ENCODE measurements around the gene SLC2A3.

DNA sequence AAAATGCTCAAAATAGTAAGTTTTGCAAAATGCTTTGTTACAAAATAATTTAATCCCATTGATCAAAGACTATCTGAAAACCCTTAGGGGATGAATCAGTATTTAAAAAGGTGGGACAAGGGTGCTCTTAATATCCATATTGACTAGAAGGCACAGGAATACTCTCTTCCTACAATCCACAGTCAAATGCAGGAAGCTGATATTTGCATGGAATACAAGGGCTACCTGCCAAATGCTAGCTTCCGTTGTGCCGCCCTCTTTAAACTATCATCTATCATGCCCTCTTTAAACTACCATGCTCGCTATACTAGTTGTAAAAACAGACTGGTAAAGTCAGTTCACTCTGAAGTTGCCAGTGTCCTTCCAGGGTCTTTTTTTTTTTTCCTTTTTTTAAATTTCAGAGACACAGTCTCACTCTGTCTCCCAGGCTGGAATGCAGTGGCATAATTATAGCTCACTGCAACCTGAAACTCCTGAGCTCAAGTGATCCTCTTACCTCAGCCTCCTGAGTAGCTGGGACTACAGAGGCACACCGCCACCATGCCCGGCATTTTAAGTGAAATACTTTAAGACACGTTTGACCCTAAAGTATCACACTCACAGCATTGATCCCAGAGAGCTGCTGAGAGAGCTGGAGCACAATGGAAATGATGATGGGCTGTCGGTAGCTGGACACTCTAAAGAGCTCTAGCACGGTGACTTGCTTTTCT, 6.7 kb downstream of the SLC2A3 start:
- no peak for TF ChIP-seq CTCF (IDR thresholded peaks at IDR 0.05)
- no peak for TF ChIP-seq POLR2AphosphoS5 (IDR thresholded peaks at IDR 0.05)
- no peak for TF ChIP-seq POLR2A (IDR thresholded peaks at IDR 0.05)

All from suprapubic skin (tissue), 4 donors.